Hematopoietic multipotent progenitor cell (in vitro differentiated cells): Measurements from ENCODE around the gene WDR44. TPM values are rescaled to one million over a fixed set of nuclear protein-coding genes. Genes with fewer than 3 reads are reported as not detected.
"Not testable (repeated sequence)": the region's sequence is repeated elsewhere in the genome, so short reads cannot be mapped to it uniquely, and the experiment has no call there.

Source experiments
- DNase-seq, 3 donors: peaks; one replicate each; pipeline ENCODE4 v3.0.0-alpha.2; 2011 to 2015; ENCODE audit warnings: low read depth in 2 of 3, low spot score in 2 of 3
- small RNA-seq: library from RNA; depleted of rRNA; stranded (forward); fragments of <200 nt; gene quantifications from one replicate; pipeline ENCODE3, GENCODE V24; 2012
- total RNA-seq: library from RNA; depleted of rRNA; stranded (reverse); fragments of >200 nt; gene quantifications from one replicate; pipeline ENCODE4 v1.2.3, GENCODE V29; 2012

WDR44 gene
- total RNA-seq, 1 donor, result 6.7 TPM

- DNase-seq, result no peak
Measured at GRCh38 chrX:118480172-118480571, 134.3 kb downstream of the WDR44 start.

GRCh38 chrX:118482384-118482783 lies 136.5 kb downstream of the WDR44 start:
- DNase-seq, result not testable (repeated sequence)

- no peak for DNase-seq
Measured at GRCh38 chrX:118484216-118484903, 138.5 kb downstream of the WDR44 start.

- DNase-seq, result not testable (repeated sequence)
Measured at GRCh38 chrX:118486693-118487092, 140.8 kb downstream of the WDR44 start.

- no peak for DNase-seq
Measured at GRCh38 chrX:118493016-118493415, 147.1 kb downstream of the WDR44 start.

- DNase-seq, result no peak
Measured at GRCh38 chrX:118493653-118494297, 147.9 kb downstream of the WDR44 start.

GRCh38 chrX:118495061-118495921 lies 149.4 kb downstream of the WDR44 start, which contains the start of gene DOCK11:
Gene DOCK11, plus strand, starts transcription at chrX:118495815. Its CDS starts 157 bp downstream, at chrX:118495972.
- DNase-seq, result peak; percentile 50 to 94 (median 89)

GRCh38 chrX:118495958-118496762 lies 150.3 kb downstream of the WDR44 start:
- peak in 2 of 3 donors; percentile 34 to 52 for DNase-seq

- DNase-seq, result no peak
Measured at GRCh38 chrX:118496763-118497079, 150.8 kb downstream of the WDR44 start.

- peak in 1 of 3 donors; percentile 43 for DNase-seq
Measured at GRCh38 chrX:118497180-118497818, 151.4 kb downstream of the WDR44 start.

GRCh38 chrX:118498351-118498750 lies 152.4 kb downstream of the WDR44 start:
- DNase-seq, result no peak

- no peak for DNase-seq
Measured at GRCh38 chrX:118498755-118499154, 152.8 kb downstream of the WDR44 start.

GRCh38 chrX:118499295-118499694 lies 153.4 kb downstream of the WDR44 start:
- DNase-seq, result no peak

Small RNAs within 50 kb of the gene (small RNA-seq; reads per million reads assigned to genes)
- not detected for gene MIR1277

Other genes with a start within 250 kb of the WDR44 start
- gene KLHL13, start 229.3 kb upstream of the WDR44 start, total RNA-seq, result 10.0 TPM
- gene DOCK11, start 149.7 kb downstream of the WDR44 start, total RNA-seq, result 40.1 TPM